ENCODE data around the gene UCK2.
"Not testable (repeated sequence)": the region's sequence is repeated elsewhere in the genome, so short reads cannot be mapped to it uniquely, and the experiment has no call there.

The UCK2 gene

DNA sequence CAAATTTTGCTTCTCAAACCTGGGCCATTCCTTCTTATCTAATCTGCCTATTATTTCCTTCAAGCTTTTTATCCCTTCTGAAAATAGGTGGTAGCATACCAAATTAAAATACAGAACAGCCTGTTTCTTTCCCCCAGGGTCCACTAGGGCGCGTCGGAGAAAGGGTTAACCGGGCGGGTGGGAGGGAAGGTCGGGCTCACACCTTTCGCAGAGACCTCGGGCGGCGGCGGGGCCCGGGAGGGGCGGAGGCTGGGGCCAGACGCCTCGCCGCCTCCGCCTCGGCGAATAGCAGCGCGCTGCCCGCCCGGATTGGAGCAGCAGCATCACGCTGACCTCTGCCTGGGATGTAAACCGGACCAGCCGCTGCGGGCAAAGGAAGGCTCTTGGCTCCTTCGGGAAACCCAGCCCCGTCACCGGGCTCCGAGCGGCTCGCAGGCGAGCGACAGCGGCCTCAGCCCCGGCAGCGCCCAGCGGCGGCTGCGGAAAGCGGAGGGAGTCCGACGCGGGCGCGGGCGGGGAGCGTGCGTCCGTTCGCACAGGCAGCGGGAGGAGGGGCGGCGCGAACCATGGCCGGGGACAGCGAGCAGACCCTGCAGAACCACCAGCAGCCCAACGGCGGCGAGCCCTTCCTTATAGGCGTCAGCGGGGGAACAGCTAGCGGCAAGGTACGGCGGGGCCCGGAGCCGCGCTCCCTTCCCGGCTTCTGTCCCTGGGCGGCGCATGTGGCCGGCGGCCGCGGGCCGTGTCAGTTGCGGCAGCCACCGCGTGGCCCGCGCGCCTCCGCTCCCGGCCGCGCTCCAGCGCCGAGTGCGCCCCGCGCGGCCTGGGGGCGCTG lies at the start of gene UCK2:
UCK2 (plus strand) TSS at position 347 of the 835 bp plus-strand sequence; CDS start at position 567, 220 bp downstream.
- peak; percentile 80 for DNase-seq (ENCODE audit: low spot score)

DNA sequence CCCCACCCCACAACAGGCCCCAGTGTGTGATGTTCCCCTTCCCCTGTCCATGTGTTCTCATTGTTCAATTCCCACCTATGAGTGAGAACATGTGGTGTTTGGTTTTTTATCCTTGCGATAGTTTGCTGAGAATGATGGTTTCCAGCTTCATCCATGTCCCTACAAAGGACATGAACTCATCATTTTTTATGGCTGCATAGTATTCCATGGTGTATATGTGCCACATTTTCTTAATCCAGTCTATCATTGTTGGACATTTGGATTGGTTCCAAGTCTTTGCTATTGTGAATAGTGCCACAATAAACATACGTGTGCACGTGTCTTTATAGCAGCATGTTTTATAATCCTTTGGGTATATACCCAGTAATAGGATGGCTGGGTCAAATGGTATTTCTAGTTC lies 49.2 kb upstream of the UCK2 start:
- DNase-seq (ENCODE audit: low spot score), result not testable (repeated sequence)

DNA sequence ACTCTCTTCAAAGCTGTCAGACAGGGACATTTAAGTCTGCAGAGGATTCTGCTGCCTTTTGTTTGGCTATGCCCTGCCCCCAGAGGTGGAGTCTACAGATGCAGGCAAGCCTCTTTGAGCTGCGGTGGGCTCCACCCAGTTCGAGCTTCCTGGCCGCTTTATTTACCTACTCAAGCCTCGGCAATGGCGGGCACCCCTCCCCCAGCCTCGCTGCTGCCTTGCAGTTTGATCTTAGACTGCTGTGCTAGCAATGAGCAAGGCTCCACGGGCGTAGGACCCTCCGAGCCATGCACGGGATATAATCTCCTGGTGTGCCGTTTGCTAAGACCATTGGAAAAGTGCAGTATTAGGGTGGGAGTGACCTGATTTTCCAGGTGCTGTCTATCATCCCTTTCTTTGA lies 43.9 kb upstream of the UCK2 start:
- DNase-seq (ENCODE audit: low spot score), result not testable (repeated sequence)

DNA sequence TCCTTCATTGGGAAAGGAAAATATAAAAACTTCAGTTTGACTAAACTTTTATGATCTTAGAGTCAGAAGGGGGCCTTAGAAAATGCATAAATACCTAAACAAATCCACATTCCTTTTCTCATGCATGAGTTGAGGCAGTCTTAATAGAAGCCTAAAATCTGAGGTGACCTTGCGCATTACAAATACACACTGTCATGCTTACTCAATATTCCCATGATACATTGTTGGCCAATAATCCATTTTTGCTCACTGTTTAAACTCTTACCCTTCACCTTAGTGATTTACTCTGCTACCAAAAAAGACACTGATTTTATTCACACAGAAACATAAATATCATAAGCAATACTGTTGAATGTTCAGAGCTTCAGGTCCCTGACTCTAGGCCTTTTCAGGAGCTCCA lies 39.7 kb upstream of the UCK2 start:
- no peak for DNase-seq (ENCODE audit: low spot score)

DNA sequence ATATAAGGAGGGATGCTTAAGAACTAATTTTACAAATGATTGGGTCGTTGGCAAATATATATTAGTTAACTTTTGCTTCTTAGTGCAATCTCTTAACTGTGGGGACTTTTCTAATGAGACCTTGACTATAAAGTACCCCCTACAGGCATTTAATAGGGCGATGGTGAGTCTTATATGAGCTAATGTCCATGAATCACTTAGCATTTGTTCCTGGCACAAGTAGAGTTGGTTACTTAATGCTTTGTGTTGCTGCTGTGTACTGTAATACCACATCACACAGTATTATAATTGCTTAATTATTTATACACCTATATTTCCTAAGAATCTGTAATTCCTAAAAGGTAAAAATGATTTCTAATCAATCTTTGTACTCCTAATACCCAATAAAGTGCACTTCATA lies 33.5 kb upstream of the UCK2 start:
- no peak for DNase-seq (ENCODE audit: low spot score)

DNA sequence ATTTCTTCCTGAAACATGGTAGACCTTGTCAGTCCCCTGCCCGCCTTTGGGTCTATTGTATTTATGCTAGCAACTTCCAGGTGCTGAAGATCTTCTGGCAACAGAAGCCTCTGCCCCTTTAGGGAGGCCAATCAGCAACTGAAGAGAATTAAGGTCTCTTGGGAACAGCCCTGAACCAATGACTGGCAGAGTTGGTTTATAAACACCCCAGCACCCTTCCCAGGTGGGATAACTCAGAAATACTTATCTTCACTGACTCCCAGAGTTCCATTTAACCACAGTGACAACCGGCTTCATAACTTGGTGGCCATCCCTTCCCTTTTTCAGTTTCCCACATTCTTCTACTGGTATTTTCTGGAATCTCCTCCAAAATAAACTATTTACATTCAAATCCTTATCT lies 31.5 kb upstream of the UCK2 start:
- DNase-seq (ENCODE audit: low spot score), result no peak

DNA sequence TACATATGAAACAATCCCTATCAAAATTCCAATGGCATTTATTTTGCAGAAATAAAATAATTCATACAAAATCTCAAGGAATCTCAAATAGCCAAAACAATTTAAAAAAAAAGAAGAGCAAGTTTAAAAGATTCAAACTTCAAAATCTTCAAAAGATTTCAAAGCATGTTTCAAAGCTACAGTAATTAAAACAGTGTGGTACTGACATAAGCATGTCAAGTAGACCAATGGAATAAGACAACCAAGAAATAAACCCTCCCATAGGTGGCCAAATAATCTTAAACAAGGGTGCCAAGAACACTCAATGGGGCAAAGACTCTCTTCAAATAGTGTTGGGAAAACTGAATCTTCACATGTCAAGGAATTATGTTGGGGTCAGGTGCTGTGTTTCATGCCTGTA lies 28.0 kb upstream of the UCK2 start:
- DNase-seq (ENCODE audit: low spot score), result no peak

DNA sequence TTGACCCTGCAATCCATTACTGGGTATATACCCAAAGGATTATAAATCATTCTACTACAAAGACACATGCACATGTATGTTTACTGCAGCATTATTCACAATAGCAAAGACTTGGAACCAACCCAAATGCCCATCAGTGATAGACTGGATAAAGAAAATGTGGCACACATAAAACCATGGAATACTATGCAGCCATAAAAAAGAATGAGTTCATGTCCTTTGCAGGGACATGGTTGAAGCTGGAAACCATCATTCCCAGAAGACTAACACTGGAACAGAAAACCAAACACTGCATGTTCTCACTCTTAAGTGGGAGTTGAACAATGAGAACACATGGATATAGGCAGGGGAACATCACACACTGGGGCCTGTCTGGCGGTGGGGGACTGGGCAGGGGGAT lies 22.9 kb upstream of the UCK2 start:
- DNase-seq (ENCODE audit: low spot score), result not testable (repeated sequence)

DNA sequence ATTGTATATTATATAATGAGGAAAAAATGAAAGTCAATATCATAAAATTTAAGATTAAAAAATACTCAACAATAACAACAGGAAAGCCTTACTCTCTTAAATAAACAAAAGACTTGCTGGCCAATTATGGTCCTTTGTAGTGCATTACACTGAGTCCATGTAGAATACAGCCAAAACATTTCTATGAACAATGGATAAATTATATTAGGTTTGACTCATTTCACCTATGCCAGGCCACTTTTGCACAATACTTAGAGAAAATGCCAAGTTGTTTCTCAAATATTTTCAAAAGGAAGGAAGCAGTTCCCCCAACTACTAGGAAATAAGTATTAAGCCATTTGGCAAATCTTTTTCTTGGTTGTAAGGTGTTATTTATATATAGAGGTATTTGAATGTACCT lies 19.8 kb upstream of the UCK2 start:
- DNase-seq (ENCODE audit: low spot score), result no peak

DNA sequence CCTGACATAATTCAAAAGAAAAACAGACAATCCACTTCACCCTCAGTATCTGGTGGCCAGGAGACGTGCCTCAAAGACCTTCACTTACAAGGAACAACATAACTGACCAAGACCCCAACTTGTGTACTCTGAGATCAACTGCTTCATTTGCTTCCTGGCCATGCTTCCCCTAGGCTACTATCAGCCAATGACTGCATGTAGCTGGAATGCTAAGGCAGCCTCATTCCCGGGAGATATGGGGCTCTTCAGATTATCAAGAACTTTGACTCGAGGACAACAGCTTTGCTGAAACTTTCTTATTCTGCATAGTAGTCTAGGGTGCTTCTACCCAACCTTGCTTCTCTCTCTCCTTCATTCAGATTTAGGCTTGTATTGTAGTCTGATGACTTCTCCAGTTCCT lies 11.7 kb upstream of the UCK2 start:
- DNase-seq (ENCODE audit: low spot score), result no peak

DNA sequence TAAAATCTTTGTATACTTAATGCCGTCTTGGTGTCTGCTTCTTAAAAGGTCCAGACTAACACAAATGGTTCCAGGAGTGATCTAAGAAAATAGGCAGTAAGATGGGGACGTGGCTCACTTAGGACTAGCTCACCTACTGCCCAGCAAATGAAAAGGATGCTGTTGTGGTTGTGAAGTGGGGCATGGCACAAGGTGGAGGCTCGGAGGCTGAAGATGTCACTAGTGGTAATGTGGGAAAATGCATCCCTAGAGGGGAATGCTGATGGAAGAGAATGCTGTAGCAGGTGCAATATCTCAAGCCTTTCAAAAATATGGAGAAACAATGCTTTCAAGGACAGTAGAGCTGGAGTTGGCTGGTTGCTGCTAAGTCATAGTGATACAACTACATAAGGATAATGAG lies 11.3 kb upstream of the UCK2 start:
- DNase-seq (ENCODE audit: low spot score), result no peak

DNA sequence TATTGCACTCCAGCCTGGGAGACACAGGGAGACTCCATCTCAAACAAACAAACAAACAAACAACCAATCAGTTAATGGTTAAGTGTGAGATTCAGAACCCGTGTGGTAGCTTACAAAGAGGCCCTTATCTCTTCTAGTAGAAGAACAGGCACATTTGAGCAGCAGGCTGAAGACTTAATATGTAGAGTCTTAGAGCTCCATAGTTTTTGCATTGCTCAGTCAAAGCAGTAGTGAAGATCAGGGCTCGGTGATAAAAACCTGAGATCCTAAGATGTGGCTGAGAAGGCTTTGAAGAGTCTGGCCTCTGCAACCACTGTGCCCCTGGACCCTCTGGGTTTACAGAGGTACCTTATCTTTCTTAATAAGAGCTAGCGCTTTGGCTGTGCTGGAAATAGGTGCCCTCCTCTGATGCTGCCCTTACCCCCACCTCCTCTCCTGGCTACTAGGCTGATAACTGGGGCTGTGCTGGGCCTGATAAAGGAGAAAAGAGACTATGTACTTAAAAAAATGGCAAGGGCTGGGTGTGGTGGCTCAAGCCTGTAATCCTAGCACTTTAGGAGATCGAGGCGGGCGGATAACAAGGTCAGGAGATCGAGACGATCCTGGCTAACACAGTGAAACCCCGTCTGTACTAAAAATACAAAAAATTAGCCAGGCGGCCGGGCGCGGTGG lies 10.5 kb upstream of the UCK2 start:
- DNase-seq (ENCODE audit: low spot score), result no peak

DNA sequence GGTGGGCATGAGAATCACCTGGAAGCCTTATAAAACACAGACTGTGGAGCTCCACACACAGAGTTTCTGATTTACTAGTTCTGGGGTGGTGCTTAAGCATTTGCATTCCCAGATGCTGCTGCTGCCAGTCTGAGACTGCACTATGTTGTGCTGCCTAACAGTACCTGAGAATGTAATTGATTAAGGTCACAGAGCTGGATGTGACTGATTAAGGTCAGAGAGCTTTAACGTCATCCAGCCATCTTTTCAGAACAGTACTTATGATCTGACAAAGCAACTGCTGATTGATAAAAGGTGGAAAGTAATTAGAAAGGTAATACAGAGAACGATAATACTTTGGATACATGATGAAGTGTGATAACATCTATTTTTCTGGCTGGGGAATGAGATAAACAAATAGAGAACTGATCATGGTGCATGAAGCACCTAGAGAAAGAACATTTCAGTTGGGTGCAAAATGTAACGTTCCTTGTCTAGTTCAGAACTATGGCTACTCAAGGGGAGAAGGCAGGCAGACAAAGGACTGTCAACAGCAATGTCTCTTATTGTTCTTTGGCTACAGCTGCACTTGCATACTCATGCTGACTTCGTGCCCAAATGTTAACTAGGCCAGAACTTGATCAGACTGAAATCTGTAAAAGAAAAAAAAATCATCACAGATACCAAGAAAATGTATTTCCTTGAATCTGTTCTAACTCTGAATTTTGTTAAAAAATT lies 3.7 kb upstream of the UCK2 start:
- no peak for DNase-seq (ENCODE audit: low spot score)

DNA sequence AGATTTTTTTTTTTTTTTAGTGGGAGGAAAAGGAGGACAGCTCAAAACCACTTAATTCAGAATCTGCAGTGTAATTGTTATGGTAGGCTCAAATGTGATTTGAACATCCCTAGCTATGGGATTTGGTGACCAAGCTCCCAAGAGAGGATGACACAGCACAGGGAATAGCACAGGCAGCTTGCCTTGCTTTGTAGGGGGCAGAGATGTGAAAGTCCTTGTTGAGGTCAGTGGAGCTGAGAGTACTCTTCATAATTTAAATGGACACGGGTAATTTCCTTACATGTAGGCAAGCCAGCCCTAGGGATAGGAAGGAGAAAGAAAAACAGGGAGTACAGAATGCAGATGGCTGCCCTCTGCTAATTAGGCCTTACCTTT lies 3.2 kb upstream of the UCK2 start:
- no peak for DNase-seq (ENCODE audit: low spot score)

DNA sequence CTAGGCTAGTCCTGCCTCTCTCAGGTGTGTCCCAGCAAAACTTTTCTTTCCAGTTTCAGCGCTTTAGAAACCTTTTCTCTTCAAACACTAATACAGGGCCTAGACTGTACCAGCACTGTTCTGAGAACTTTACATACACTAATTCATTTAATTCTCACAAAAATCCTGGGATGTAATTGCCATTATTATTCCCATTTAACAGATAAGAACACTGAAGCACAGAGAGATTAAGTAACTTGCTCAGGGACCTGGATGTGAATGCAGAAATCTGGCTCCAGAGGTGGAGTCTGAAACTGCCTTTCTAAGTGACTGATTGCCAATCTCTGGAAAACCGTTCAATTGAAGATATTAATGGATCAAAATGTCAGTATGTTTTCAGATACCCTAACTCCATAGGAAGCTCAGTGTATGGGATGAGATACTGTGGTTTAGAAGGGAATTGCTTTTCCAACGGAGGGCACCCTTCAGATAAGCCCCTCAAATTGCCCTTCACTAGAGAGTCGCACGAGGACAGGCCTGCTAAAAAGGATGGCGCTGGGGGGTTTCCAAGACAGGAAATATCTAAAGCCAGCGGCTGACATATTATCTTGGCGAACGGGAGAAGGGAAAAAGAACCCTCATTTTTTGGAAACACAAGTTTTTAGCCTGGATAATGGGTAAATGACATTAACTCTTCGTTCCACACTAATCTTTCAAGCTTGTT lies 698 bp upstream of the UCK2 start:
- no peak for DNase-seq (ENCODE audit: low spot score)

DNA sequence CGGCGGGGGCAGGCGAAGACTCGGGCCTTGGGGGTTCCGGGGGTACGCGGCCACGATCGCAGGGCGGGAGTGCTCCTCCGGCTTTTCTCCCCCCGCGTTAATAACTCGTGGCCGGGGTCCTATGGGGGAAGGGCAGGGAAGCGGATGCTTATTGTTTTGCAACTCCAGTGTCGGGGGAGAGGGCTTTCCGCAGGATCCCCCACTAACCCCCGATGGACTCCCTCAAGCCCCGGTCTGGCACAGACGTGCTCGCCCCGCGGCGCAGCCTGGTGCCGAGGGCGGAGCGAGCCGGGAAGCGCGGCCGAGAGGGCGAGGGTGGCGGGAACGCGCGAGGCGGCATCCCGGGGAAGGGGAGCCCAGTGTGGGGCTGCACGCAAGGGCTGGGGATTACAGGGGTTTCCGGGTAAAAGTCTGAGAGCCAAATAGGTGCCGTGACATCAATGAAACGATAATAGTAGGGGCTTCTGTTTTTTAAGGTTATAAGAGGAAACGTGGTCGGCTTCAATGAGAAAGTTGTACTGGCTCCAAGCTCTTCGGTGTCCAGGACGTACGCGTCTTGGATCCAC lies 772 bp downstream of the UCK2 start:
- DNase-seq (ENCODE audit: low spot score), result peak; percentile 69

DNA sequence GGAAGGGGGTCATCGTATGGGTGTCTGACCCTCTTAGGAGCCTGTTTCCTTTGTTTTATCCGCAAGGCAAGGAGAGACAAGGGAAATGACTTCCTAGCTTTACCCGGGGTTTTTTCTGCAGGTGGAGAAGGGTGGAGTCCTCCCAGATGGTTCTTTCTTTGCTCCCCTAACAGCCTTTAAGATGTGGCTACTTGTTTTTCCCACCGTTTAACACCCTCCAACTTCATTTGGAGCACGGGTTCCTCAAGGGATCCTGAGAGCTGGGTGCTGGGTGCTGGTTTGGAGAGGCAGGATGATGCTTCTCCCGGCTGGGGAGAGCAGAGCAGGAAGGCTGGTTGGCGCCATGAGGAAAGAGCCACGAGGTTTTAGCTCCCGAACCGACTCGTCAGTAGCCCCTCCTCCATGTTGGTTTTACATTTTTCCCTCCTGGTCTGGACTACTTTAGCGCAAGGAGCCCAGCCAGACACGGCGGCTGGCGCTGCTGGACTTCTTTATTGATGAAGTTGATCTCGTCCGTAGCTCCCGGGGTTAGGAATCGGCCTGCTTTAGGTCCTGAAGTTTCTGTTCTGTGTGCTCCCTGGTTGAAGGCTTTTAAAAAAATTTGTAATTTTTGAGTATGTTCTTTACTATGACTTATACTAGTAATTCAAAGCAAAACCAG lies 1.4 kb downstream of the UCK2 start:
- peak; percentile 20 for DNase-seq (ENCODE audit: low spot score)

DNA sequence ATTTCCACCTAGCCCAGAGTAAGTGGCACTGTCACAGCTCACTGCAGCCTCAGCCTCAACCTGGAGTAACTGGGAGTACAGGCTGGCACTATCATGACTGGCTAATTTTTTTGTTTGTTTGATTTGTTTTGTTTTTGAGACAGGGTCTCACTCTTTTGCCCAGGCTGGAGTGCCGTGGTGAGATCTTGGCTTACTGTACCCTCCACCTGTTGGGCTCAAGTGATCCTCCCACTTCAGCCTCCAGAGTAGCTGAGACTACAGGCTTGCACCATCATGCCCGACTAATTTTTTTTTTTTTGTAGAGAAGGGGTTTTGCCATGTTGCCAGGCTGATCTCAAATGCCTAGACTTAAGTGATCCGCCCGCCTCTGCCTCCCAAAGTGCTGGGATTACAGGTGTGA lies 2.5 kb downstream of the UCK2 start:
- DNase-seq (ENCODE audit: low spot score), result no peak

DNA sequence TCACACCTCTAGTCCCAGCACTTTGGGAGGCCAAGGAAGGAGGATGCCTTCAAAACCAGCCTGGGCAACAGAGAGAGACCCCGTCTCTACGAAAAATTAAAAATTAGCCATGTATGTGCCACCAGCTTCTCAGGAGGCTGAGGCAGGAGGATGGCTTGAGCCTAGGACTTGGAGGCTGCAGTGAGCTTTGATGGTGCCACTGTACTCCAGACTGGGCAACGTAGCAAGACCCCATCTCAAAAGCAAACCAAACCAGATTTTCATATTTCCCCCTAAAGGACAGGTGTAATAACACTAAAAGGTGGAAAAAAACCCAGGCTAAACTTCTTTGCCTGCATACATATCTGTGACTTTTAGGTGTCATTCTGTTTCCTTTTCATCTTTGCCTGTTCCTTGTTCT lies 3.7 kb downstream of the UCK2 start:
- no peak for DNase-seq (ENCODE audit: low spot score)

DNA sequence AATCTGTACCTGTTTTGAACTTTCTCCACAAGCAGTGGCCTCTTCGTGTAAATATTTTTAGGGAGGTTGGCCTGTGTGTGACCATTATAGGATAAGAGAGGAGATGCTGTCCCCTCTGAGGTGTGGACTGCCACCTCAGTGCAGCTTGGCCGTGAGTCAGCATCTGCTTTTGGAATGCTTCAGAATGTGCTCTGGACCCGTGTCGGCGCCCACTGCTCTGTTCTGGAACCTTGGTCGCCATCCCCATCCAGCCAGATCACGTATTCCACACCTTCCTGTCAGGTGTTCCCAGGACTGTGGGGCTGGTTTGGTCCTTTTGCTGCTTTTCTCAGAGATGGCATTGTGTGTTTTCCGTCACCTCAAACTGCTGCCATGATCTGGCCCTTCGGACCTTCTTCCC lies 5.5 kb downstream of the UCK2 start:
- DNase-seq (ENCODE audit: low spot score), result no peak

DNA sequence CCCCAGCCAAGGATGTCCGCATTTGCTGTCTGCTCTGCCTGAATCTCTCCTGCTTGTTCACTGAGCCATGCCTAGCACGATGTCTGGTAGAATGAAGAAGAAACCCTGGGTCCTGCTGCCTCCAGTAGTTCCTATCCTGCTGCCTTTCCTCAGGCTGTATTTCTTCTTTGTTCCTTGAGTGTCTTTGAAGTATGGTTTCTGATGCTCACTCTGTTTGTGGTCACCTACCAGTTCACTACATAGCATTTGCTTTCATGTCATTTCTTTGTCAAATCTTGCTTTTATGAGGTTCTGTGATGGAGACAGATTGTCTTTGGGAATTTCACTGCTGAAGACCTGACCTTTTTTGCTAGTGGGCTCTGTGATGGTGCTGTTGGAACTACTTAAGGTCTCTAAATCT lies 5.9 kb downstream of the UCK2 start:
- DNase-seq (ENCODE audit: low spot score), result no peak

DNA sequence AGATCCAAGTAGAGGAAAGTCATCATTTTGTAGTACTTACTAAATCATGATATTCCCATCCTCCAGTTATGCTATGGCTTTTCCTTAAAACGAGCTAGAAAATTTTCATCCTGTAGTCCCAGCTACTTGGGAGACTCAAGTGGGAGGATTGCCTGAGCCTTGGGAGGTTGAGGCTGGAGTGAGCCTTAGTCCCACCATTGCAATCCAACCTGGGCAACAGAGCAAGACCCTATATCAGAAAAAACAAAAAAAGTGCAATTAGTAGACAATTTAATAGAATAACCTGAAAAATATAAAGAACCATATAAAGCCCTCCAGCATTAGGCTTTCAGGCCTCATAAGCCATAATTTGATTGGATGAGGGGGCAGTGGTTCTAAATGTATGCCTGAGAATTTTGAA lies 6.8 kb downstream of the UCK2 start:
- no peak for DNase-seq (ENCODE audit: low spot score)
